Astrocyte (in vitro differentiated cells and primary cell): ENCODE data around the gene EHBP1. TPM values are rescaled to one million over a fixed set of nuclear protein-coding genes. Genes with fewer than 3 reads are reported as not detected.

Experiments used
- DNase-seq: peaks from one replicate; pipeline ENCODE4 v3.0.0-alpha.2; 2010; ENCODE audit warnings: low read depth
- FAIRE-seq: peaks from 2 replicates; lab custom pipeline; 2011; peaks lifted over from hg19 to GRCh38; lab: Jason Lieb, UNC
- H2AFZ ChIP-seq: 2 replicates; pipeline ENCODE4 v1.6.0; 2012; ENCODE audit warnings: low read depth, low read length, inconsistent platforms
- H3K27ac ChIP-seq: 2 replicates; pipeline ENCODE4 v1.5.1; 2011; ENCODE audit warnings: low read depth, low read length, inconsistent platforms
- H3K27me3 ChIP-seq: 2 replicates; pipeline ENCODE4 v1.6.0; 2011; ENCODE audit warnings: low read length, inconsistent platforms; ENCODE audit not compliant: insufficient read depth
- H3K36me3 ChIP-seq: 2 replicates; pipeline ENCODE4 v1.5.1; 2011; ENCODE audit warnings: low read length, inconsistent platforms; ENCODE audit not compliant: insufficient read depth
- H3K4me1 ChIP-seq: 2 replicates; pipeline ENCODE4 v1.5.1; 2011; ENCODE audit warnings: low read length, inconsistent platforms; ENCODE audit not compliant: insufficient read depth
- H3K4me2 ChIP-seq: 2 replicates; pipeline ENCODE4 v1.6.0; 2012; ENCODE audit warnings: low read length, inconsistent platforms
- H3K4me3 ChIP-seq: 2 replicates; pipeline ENCODE4 v1.5.1; 2011; ENCODE audit warnings: low read depth, mild to moderate bottlenecking, low read length, inconsistent platforms; ENCODE audit not compliant: insufficient read depth
- H3K79me2 ChIP-seq: 2 replicates; pipeline ENCODE4 v1.6.0; 2012; ENCODE audit warnings: mild to moderate bottlenecking, low read length, inconsistent platforms; ENCODE audit not compliant: insufficient read depth
- H3K9ac ChIP-seq: 2 replicates; pipeline ENCODE4 v1.6.0; 2012; ENCODE audit warnings: mild to moderate bottlenecking, low read length, inconsistent platforms
- H3K9me3 ChIP-seq: 2 replicates; pipeline ENCODE4 v1.5.1; 2012; ENCODE audit warnings: low read depth, mild to moderate bottlenecking, low read length, inconsistent platforms; ENCODE audit not compliant: insufficient read depth
- H4K20me1 ChIP-seq: 2 replicates; pipeline ENCODE4 v1.6.0; 2012; ENCODE audit warnings: low read length, inconsistent platforms; ENCODE audit not compliant: insufficient read depth
- H3K27ac Mint-ChIP-seq: one replicate; pipeline ENCODE4 v1.8.0; 2021; ENCODE audit warnings: mild to moderate bottlenecking, mixed read lengths; ENCODE audit not compliant: unreplicated experiment
- H3K27me3 Mint-ChIP-seq: one replicate; pipeline ENCODE4 v1.8.0; 2021; ENCODE audit warnings: low read depth, mixed read lengths; ENCODE audit not compliant: unreplicated experiment
- H3K36me3 Mint-ChIP-seq: one replicate; pipeline ENCODE4 v1.8.0; 2021; ENCODE audit warnings: low read depth, mixed read lengths; ENCODE audit not compliant: unreplicated experiment
- H3K4me1 Mint-ChIP-seq: one replicate; pipeline ENCODE4 v1.8.0; 2021; ENCODE audit warnings: low read depth, mixed read lengths; ENCODE audit not compliant: unreplicated experiment
- H3K4me3 Mint-ChIP-seq: one replicate; pipeline ENCODE4 v1.8.0; 2021; ENCODE audit warnings: mild to moderate bottlenecking, moderate library complexity, mixed read lengths; ENCODE audit not compliant: unreplicated experiment
- H3K9me3 Mint-ChIP-seq: one replicate; pipeline ENCODE4 v1.8.0; 2021; ENCODE audit warnings: mild to moderate bottlenecking, mixed read lengths; ENCODE audit not compliant: unreplicated experiment
- CTCF ChIP-seq: IDR thresholded peaks from 2 replicates; pipeline ENCODE4 v1.5.1; 2011; ENCODE audit warnings: low read depth, mild to moderate bottlenecking, inconsistent platforms, low read length, moderate library complexity; ENCODE audit not compliant: insufficient read depth
- EZH2 ChIP-seq: IDR thresholded peaks from 2 replicates; pipeline ENCODE4 v1.6.1; 2012; ENCODE audit warnings: mild to moderate bottlenecking, low read length, inconsistent platforms; ENCODE audit not compliant: insufficient read depth
- total RNA-seq: library from RNA; stranded (reverse); gene quantifications from 2 replicates; pipeline ENCODE4 v1.2.1, GENCODE V29; 2021

The EHBP1 gene
- total RNA-seq, 1 donor from 2014 or later, result 44.1 TPM

- DNase-seq, result no peak
- Mint-ChIP-seq H3K27me3 (no peaks in the 10 kb centered on the region), H3K4me1 (no peaks in the 10 kb centered on the region), H3K36me3 (peaks cover 10% of the 10 kb centered on the region), H3K27ac (no peak overlapping the region), H3K9me3 (peaks cover 4% of the 10 kb centered on the region), H3K4me3 (no peak overlapping the region)
- H3K27ac ChIP-seq, result no peak overlapping the region
- H3K79me2 ChIP-seq, result no peaks in the 10 kb centered on the region
- no peaks in the 10 kb centered on the region for H3K27me3 ChIP-seq
- no peak overlapping the region for H3K9ac ChIP-seq
- H3K9me3 ChIP-seq, result no peaks in the 10 kb centered on the region
- H3K4me3 ChIP-seq, result no peak overlapping the region
- H2AFZ ChIP-seq, result no peak overlapping the region
- H3K4me2 ChIP-seq, result no peak overlapping the region
- peaks cover 3% of the 10 kb centered on the region for H4K20me1 ChIP-seq
- no peak for FAIRE-seq
- H3K36me3 ChIP-seq, result no peaks in the 10 kb centered on the region
- TF ChIP-seq CTCF (no peak), EZH2 (no peak)
- H3K4me1 ChIP-seq, result no peaks in the 10 kb centered on the region
These were observed 178.6 kb downstream of the EHBP1 start for GRCh38 chr2:62884086-62884485.

- no peaks in the 10 kb centered on the region for H3K4me1 Mint-ChIP-seq
- Histone ChIP-seq H3K36me3 (no peaks in the 10 kb centered on the region), H3K27me3 (no peaks in the 10 kb centered on the region), H3K9ac (no peak overlapping the region), H3K27ac (no peak overlapping the region), H3K79me2 (no peaks in the 10 kb centered on the region), H4K20me1 (peaks cover 3% of the 10 kb centered on the region), H3K4me3 (no peak overlapping the region), H2AFZ (no peak overlapping the region), H3K4me1 (no peaks in the 10 kb centered on the region), H3K4me2 (no peak overlapping the region), H3K9me3 (no peaks in the 10 kb centered on the region)
- DNase-seq, result peak; percentile 67
- H3K4me3 Mint-ChIP-seq, result no peak overlapping the region
- no peaks in the 10 kb centered on the region for H3K27me3 Mint-ChIP-seq
- peaks cover 8% of the 10 kb centered on the region for H3K36me3 Mint-ChIP-seq
- peak; percentile 59 for FAIRE-seq
- peaks cover 4% of the 10 kb centered on the region for H3K9me3 Mint-ChIP-seq
- H3K27ac Mint-ChIP-seq, result no peak overlapping the region
- no peak for TF ChIP-seq EZH2
- TF ChIP-seq CTCF, result no peak
These were observed 179.0 kb downstream of the EHBP1 start for GRCh38 chr2:62884514-62884913.

GRCh38 chr2:62894966-62895631 is 189.6 kb downstream of the EHBP1 start:
- H3K9me3 ChIP-seq, result no peaks in the 10 kb centered on the region
- H3K79me2 ChIP-seq, result no peaks in the 10 kb centered on the region
- H3K9ac ChIP-seq, result no peak overlapping the region
- Mint-ChIP-seq H3K36me3 (peaks cover 2% of the 10 kb centered on the region), H3K4me3 (no peak overlapping the region), H3K27ac (no peak overlapping the region), H3K4me1 (no peaks in the 10 kb centered on the region), H3K9me3 (no peaks in the 10 kb centered on the region), H3K27me3 (no peaks in the 10 kb centered on the region)
- DNase-seq (no peak), FAIRE-seq (no peak)
- H4K20me1 ChIP-seq, result peaks cover 3% of the 10 kb centered on the region
- no peaks in the 10 kb centered on the region for H3K4me1 ChIP-seq
- no peaks in the 10 kb centered on the region for H3K36me3 ChIP-seq
- no peak overlapping the region for H3K27ac ChIP-seq
- TF ChIP-seq CTCF (no peak), EZH2 (no peak)
- H3K4me2 ChIP-seq, result no peak overlapping the region
- H3K4me3 ChIP-seq, result no peak overlapping the region
- H3K27me3 ChIP-seq, result no peaks in the 10 kb centered on the region
- H2AFZ ChIP-seq, result no peak overlapping the region
